AG09309 (cell line): Measurements from ENCODE around the gene NANS.

Experiments
- DNase-seq: peaks from one replicate; pipeline ENCODE4 v3.0.0-alpha.2; 2010; ENCODE audit warnings: low read depth
- H3K4me3 ChIP-seq: 2 replicates; pipeline ENCODE4 v1.5.1; 2011; ENCODE audit warnings: mild to moderate bottlenecking, low read depth, low read length, moderate library complexity; ENCODE audit not compliant: control insufficient read depth
- CTCF ChIP-seq: IDR thresholded peaks from 2 replicates; pipeline ENCODE4 v1.5.1; 2011; ENCODE audit warnings: mild to moderate bottlenecking, low read depth, low read length, inconsistent platforms; ENCODE audit not compliant: insufficient read depth, control insufficient read depth; ENCODE audit errors: missing control alignments

The NANS gene

GRCh38 chr9:98095401-98095800 lies 38.9 kb downstream of the NANS start:
- H3K4me3 ChIP-seq: no peak overlapping the region
- DNase-seq: no peak
- TF ChIP-seq CTCF: no peak

GRCh38 chr9:98096091-98096490 lies 39.6 kb downstream of the NANS start:
- TF ChIP-seq CTCF: no peak
- no peak overlapping the region for H3K4me3 ChIP-seq
- DNase-seq: no peak

GRCh38 chr9:98097836-98098235 lies 41.3 kb downstream of the NANS start:
- no peak for DNase-seq
- no peak overlapping the region for H3K4me3 ChIP-seq
- TF ChIP-seq CTCF: no peak

GRCh38 chr9:98099346-98099745 lies 42.8 kb downstream of the NANS start:
- H3K4me3 ChIP-seq: no peak overlapping the region
- no peak for TF ChIP-seq CTCF
- DNase-seq: no peak

- TF ChIP-seq CTCF: no peak
- H3K4me3 ChIP-seq: no peak overlapping the region
- DNase-seq: no peak
These were observed 43.4 kb downstream of the NANS start for GRCh38 chr9:98099898-98100297.

GRCh38 chr9:98100456-98100855 lies 43.9 kb downstream of the NANS start:
- DNase-seq: no peak
- TF ChIP-seq CTCF: no peak
- no peak overlapping the region for H3K4me3 ChIP-seq

- no peak for DNase-seq
- no peak overlapping the region for H3K4me3 ChIP-seq
- no peak for TF ChIP-seq CTCF
These were observed 44.9 kb downstream of the NANS start for GRCh38 chr9:98101416-98101815.
